Measurements from ENCODE around the gene GORAB. TPM values are rescaled to one million over a fixed set of nuclear protein-coding genes. Genes with fewer than 3 reads are reported as not detected.

GORAB gene
- total RNA-seq, 1 experiment from 2014 or later: 10.9 TPM

DNA sequence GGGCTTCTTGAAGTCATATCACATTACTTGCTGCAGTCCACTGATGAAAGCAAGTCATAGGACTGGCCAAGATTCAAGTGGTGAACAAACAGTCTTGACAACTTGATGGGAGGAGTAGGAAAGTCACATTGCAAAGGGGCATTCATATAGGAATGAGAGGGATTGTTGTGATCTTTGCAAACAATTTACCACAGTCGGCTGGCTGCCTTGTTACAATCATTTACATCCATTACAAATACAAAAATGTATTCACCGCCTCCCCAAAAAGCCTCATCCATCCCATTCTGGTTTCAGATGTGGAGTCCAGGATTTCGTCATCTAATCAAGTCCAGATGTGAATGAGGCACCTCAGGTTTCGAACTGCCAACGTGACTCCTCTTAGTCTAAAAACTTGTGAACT is 26.8 kb downstream of the GORAB start:
- intact Hi-C loops (cut with micrococcal nuclease; ENCODE audit: unreplicated experiment): no loop called here
- CTCF ChIA-PET: no interaction called here
- no peak for TF ChIP-seq EZH2 (IDR thresholded peaks at IDR 0.05; ENCODE audit: borderline replicate concordance, low read depth, low read length, poor library complexity, severe bottlenecking)
- TF ChIP-seq, protein P1, sequence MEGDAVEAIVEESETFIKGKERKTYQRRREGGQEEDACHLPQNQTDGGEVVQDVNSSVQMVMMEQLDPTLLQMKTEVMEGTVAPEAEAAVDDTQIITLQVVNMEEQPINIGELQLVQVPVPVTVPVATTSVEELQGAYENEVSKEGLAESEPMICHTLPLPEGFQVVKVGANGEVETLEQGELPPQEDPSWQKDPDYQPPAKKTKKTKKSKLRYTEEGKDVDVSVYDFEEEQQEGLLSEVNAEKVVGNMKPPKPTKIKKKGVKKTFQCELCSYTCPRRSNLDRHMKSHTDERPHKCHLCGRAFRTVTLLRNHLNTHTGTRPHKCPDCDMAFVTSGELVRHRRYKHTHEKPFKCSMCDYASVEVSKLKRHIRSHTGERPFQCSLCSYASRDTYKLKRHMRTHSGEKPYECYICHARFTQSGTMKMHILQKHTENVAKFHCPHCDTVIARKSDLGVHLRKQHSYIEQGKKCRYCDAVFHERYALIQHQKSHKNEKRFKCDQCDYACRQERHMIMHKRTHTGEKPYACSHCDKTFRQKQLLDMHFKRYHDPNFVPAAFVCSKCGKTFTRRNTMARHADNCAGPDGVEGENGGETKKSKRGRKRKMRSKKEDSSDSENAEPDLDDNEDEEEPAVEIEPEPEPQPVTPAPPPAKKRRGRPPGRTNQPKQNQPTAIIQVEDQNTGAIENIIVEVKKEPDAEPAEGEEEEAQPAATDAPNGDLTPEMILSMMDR (conservative IDR thresholded peaks at IDR 0.05; ENCODE audit: low read depth, low read length): no peak
- DNase-seq (ENCODE audit: low spot score): no peak
- BruUV-seq (replicated peaks): no TSS peak
- Histone ChIP-seq H3K36me3 (ENCODE audit: insufficient read depth, low read length, poor library complexity, severe bottlenecking) (peaks cover 4% of the 10 kb centered on the region), H3K9me3 (ENCODE audit: low read depth, low read length, poor library complexity, severe bottlenecking) (no peaks in the 10 kb centered on the region), H3K4me3 (ENCODE audit: low read depth, low read length, poor library complexity, severe bottlenecking) (no peak overlapping the region), H3K27ac (ENCODE audit: low read depth, low read length, poor library complexity, severe bottlenecking) (no peak overlapping the region), H3K27me3 (replicated peaks; ENCODE audit: insufficient read depth, low read depth, low read length, poor library complexity) (no peaks in the 10 kb centered on the region), H3K4me1 (ENCODE audit: insufficient read depth, low read length, poor library complexity, severe bottlenecking) (peaks cover 16% of the 10 kb centered on the region)
- POLR2A ChIA-PET (ENCODE audit: low non-redundant PET): no interaction called here

DNA sequence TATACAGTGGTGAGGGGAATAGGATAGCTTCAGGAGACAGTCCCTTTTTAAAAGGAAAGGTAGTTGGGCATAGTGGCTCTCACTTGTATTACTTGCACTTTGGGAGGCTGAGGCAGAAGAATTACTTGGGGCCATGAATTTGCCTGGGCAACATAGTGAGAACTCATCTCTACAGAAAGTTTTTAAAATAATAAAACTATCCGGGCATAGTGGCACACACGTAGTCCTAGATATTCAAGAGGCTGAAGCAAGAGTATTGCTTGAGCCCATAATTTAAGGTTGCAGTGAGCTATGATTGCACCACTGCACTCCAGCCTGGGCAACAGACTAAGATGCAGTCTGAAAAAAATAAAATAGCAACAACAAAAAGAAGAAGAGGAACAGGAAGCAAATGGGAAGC is 27.2 kb downstream of the GORAB start:
- intact Hi-C loops (cut with micrococcal nuclease; ENCODE audit: unreplicated experiment): no loop called here
- no peaks in the 10 kb centered on the region for H3K9me3 ChIP-seq (ENCODE audit: low read depth, low read length, poor library complexity, severe bottlenecking)
- H3K27ac ChIP-seq (ENCODE audit: low read depth, low read length, poor library complexity, severe bottlenecking): no peak overlapping the region
- no peak overlapping the region for H3K4me3 ChIP-seq (ENCODE audit: low read depth, low read length, poor library complexity, severe bottlenecking)
- CTCF ChIA-PET: no interaction called here
- H3K36me3 ChIP-seq (ENCODE audit: insufficient read depth, low read length, poor library complexity, severe bottlenecking): no peaks in the 10 kb centered on the region
- no peak for DNase-seq (ENCODE audit: low spot score)
- BruUV-seq (replicated peaks): no TSS peak
- peaks cover 20% of the 10 kb centered on the region for H3K4me1 ChIP-seq (ENCODE audit: insufficient read depth, low read length, poor library complexity, severe bottlenecking)
- TF ChIP-seq, protein P1 (conservative IDR thresholded peaks at IDR 0.05; ENCODE audit: low read depth, low read length): no peak
- no peak for TF ChIP-seq EZH2 (IDR thresholded peaks at IDR 0.05; ENCODE audit: borderline replicate concordance, low read depth, low read length, poor library complexity, severe bottlenecking)
- H3K27me3 ChIP-seq (replicated peaks; ENCODE audit: insufficient read depth, low read depth, low read length, poor library complexity): no peaks in the 10 kb centered on the region
- POLR2A ChIA-PET (ENCODE audit: low non-redundant PET): no interaction called here

DNA sequence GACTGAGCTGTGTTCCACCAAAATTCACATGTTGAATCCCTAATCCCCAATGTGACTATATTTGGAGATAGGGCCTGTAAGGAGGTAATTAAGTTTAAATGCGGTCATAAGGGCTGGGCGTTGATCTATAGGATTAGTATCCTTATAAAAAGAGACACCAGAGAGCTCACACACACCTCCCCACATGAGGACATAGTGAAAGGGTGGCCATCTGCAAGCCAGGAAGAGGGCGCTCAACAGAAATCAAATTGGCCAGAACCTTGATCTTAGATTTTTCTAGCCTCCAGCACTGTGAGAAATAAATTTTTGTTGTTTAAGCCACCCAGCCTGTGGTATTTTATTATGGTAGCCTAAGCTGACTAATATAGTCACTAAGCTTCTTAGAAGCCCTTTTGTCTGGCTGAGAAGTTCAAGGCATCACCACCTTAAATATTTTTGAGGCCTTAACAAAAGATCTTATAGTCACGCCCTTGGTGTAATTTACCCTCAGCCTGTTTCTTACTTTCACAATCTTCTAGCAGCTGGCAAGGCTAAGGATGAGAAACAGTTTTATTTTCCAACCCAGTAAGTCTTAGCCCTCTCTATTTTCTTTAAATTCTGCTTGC is 28.8 kb downstream of the GORAB start:
- Histone ChIP-seq H3K36me3 (ENCODE audit: insufficient read depth, low read length, poor library complexity, severe bottlenecking) (no peaks in the 10 kb centered on the region), H3K27ac (ENCODE audit: low read depth, low read length, poor library complexity, severe bottlenecking) (no peak overlapping the region), H3K4me1 (ENCODE audit: insufficient read depth, low read length, poor library complexity, severe bottlenecking) (peaks cover 24% of the 10 kb centered on the region), H3K9me3 (ENCODE audit: low read depth, low read length, poor library complexity, severe bottlenecking) (no peaks in the 10 kb centered on the region), H3K27me3 (replicated peaks; ENCODE audit: insufficient read depth, low read depth, low read length, poor library complexity) (no peaks in the 10 kb centered on the region), H3K4me3 (ENCODE audit: low read depth, low read length, poor library complexity, severe bottlenecking) (no peak overlapping the region)
- intact Hi-C loops (cut with micrococcal nuclease; ENCODE audit: unreplicated experiment): no loop called here
- DNase-seq (ENCODE audit: low spot score): no peak
- ChIA-PET POLR2A (ENCODE audit: low non-redundant PET) (no interaction called here), CTCF (no interaction called here)
- BruUV-seq (replicated peaks): no TSS peak
- no peak for TF ChIP-seq EZH2 (IDR thresholded peaks at IDR 0.05; ENCODE audit: borderline replicate concordance, low read depth, low read length, poor library complexity, severe bottlenecking)
- TF ChIP-seq, protein P1 (conservative IDR thresholded peaks at IDR 0.05; ENCODE audit: low read depth, low read length): no peak

All from A673 (cell line).